Lower lobe of right lung (tissue), 2 donors: ENCODE measurements around the gene ATP2C2. TPM values are rescaled to one million over a fixed set of nuclear protein-coding genes. Genes with fewer than 3 reads are reported as not detected.

ENCODE experiments used
- ATAC-seq, 2 donors: fragments of 200-7000 bp; cut with Tn5 transposase; one replicate each; pipeline ENCODE4 v1.9.1; 2020 to 2022; ENCODE audit warnings: mild to moderate bottlenecking in 2 of 2, moderate library complexity in 2 of 2
- DNase-seq: peaks from one replicate; pipeline ENCODE4 v3.0.0-alpha.2; 2020
- H3K27ac ChIP-seq: fragments of 200-600 bp; one replicate; pipeline ENCODE4 v1.8.0; 2022
- H3K27me3 ChIP-seq: fragments of 200-600 bp; one replicate; pipeline ENCODE4 v1.8.0; 2022; ENCODE audit warnings: low read depth
- H3K36me3 ChIP-seq: fragments of 200-600 bp; one replicate; pipeline ENCODE4 v1.8.0; 2022; ENCODE audit warnings: mild to moderate bottlenecking
- H3K4me1 ChIP-seq: fragments of 200-600 bp; one replicate; pipeline ENCODE4 v1.8.0; 2022
- H3K4me3 ChIP-seq: fragments of 200-600 bp; one replicate; pipeline ENCODE4 v1.8.0; 2022; ENCODE audit warnings: mild to moderate bottlenecking
- H3K9me3 ChIP-seq: fragments of 200-600 bp; one replicate; pipeline ENCODE4 v1.8.0; 2022
- intact Hi-C: fragments of 100-400 bp; cut with DNase I; formaldehyde crosslinking; loops from one replicate; pipeline ENCODE4 v1.11.0; 2022
- total RNA-seq: library from RNA; stranded (reverse); fragmentation: NEBNext Ultra II Directional; extraction: Animal tissue kit (Norgen Biotek cat#: 25700); gene quantifications from one replicate; pipeline ENCODE4 v1.2.1, GENCODE V29; 2021
- TF ChIP-seq, protein P1 (sequence below): fragments of 200-600 bp; IDR thresholded peaks from one replicate; pipeline ENCODE4 v1.8.0; 2022; ENCODE audit warnings: antibody characterized with exemption, mild to moderate bottlenecking
- donor health status: DM: no; HTN: yes; CAD: no; lungs with severe emphysema.

Gene ATP2C2
- total RNA-seq, 1 donor from 2014 or later: 56.2 TPM

DNA sequence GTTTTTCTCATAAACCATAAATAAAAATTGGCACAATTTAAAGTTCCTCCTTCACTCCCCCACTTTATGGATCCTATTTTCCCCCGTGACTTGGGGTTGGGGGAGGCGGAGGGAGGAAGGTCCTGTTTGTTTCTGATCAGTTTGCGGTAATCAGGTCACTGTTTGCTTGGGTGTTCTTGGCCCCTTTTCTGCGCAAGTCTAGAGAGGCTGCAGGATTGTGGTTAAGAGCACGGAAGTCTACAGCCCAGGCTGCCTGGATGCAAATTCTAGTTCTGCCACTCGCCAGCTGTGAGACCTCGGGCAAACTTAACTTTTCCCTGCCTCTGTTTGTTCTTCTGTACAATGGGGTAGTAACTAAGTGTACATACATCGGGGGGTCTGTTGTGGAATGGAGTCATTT lies 12.1 kb downstream of the ATP2C2 start:
- peaks cover 10% of the 10 kb centered on the region for H3K4me1 ChIP-seq
- no peaks in the 10 kb centered on the region for H3K27me3 ChIP-seq
- intact Hi-C loops: no loop called here
- H3K9me3 ChIP-seq: no peaks in the 10 kb centered on the region
- H3K36me3 ChIP-seq: no peaks in the 10 kb centered on the region
- H3K4me3 ChIP-seq: no peak overlapping the region
- ATAC-seq (peak; percentile 71 to 72), DNase-seq (no peak)
- TF ChIP-seq, protein P1, sequence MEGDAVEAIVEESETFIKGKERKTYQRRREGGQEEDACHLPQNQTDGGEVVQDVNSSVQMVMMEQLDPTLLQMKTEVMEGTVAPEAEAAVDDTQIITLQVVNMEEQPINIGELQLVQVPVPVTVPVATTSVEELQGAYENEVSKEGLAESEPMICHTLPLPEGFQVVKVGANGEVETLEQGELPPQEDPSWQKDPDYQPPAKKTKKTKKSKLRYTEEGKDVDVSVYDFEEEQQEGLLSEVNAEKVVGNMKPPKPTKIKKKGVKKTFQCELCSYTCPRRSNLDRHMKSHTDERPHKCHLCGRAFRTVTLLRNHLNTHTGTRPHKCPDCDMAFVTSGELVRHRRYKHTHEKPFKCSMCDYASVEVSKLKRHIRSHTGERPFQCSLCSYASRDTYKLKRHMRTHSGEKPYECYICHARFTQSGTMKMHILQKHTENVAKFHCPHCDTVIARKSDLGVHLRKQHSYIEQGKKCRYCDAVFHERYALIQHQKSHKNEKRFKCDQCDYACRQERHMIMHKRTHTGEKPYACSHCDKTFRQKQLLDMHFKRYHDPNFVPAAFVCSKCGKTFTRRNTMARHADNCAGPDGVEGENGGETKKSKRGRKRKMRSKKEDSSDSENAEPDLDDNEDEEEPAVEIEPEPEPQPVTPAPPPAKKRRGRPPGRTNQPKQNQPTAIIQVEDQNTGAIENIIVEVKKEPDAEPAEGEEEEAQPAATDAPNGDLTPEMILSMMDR: no peak
- H3K27ac ChIP-seq: peak overlapping the region; percentile 2

DNA sequence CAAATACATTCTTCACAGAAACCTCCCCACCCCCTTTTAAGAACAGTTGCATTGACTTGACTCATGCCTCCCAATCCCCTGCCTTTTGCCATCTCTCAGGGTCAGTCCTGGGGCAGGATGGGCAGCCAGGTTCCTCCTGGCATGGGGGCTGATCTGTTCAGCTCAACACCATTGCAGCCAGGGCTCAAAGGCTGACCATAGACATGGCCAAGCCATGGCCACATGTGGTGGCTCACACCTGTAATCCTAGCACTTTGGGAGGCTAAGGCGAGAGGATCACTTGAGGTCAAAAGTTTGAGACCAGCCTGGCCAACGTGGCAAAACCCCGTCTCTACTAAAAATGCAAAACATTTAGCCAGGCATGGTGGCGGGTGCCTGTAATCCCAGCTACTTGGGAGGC lies 14.1 kb downstream of the ATP2C2 start:
- ATAC-seq: no peak
- Histone ChIP-seq H3K36me3 (no peaks in the 10 kb centered on the region), H3K4me1 (peaks cover 10% of the 10 kb centered on the region), H3K27me3 (no peaks in the 10 kb centered on the region), H3K4me3 (no peak overlapping the region), H3K27ac (no peak overlapping the region), H3K9me3 (no peaks in the 10 kb centered on the region)
- TF ChIP-seq, protein P1: no peak
- DNase-seq: no peak
- intact Hi-C loops: no loop called here

DNA sequence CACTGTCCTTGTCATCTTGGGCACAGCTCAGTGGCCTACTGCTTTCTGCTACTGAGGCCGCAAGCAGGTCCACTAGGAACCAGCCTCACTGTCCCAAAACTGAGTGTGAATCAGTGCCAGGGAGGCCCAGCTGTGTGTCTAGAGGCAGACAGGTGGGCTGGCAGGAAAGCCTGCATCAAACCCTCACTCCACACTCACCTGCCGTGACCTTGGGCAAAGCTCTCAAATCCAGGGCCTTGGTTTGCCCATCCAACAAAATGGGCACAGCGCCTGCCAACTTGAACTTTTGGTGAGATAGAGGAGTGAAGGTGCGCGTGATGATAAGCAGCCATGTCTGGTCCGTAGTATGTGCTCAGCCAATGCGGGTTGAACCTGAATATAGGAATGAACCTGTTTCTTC lies 14.8 kb downstream of the ATP2C2 start:
- no peak overlapping the region for H3K4me3 ChIP-seq
- no peaks in the 10 kb centered on the region for H3K9me3 ChIP-seq
- no peak overlapping the region for H3K27ac ChIP-seq
- H3K27me3 ChIP-seq: no peaks in the 10 kb centered on the region
- H3K36me3 ChIP-seq: no peaks in the 10 kb centered on the region
- ATAC-seq (no peak), DNase-seq (no peak)
- TF ChIP-seq, protein P1: no peak
- peaks cover 10% of the 10 kb centered on the region for H3K4me1 ChIP-seq
- intact Hi-C loops: no loop called here

DNA sequence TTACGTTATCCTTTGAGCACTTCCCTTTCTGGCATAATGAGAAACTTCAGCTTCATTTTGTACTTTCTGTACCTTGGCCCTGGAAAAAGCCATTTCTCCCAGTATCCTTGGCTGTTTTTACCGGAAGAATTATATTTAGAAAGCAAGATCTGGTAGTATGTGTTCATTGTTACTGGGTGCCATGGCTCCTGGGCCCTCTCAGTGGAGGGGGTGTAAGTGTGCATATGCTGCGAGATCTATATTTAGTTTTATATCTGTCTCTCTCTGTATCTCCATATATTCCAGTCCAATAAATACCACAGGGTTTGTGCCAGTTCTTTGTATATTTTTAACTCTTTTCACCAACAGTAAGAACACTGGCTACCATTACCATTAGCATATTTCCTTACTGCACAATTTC lies 17.7 kb downstream of the ATP2C2 start:
- Histone ChIP-seq H3K4me1 (no peaks in the 10 kb centered on the region), H3K27ac (no peak overlapping the region), H3K9me3 (no peaks in the 10 kb centered on the region), H3K27me3 (no peaks in the 10 kb centered on the region), H3K4me3 (no peak overlapping the region), H3K36me3 (no peaks in the 10 kb centered on the region)
- no peak for DNase-seq
- no peak for ATAC-seq
- TF ChIP-seq, protein P1: no peak
- intact Hi-C loops: no loop called here

- no peaks in the 10 kb centered on the region for H3K27me3 ChIP-seq
- no peaks in the 10 kb centered on the region for H3K36me3 ChIP-seq
- intact Hi-C loops: no loop called here
- ATAC-seq (no peak), DNase-seq (no peak)
- H3K4me1 ChIP-seq: no peaks in the 10 kb centered on the region
- TF ChIP-seq, protein P1: no peak
- no peak overlapping the region for H3K27ac ChIP-seq
- no peak overlapping the region for H3K4me3 ChIP-seq
- no peaks in the 10 kb centered on the region for H3K9me3 ChIP-seq
Observed at GRCh38 chr16:84387021-84387420, 18.7 kb downstream of the ATP2C2 start.
